Natural killer cell (primary cell): Measurements from ENCODE around the gene OR4B1. TPM values are rescaled to one million over a fixed set of nuclear protein-coding genes. Genes with fewer than 3 reads are reported as not detected.
"Not testable (repeated sequence)": the region's sequence is repeated elsewhere in the genome, so short reads cannot be mapped to it uniquely, and the experiment has no call there.

Source experiments
- ATAC-seq, 3 donors: fragments of 150-1000 bp in 2 of 3; fragments of 200-7000 bp in 1 of 3; cut with Tn5 transposase; 1 replicate in 1 of 3; 2 replicates in 2 of 3; pipeline ENCODE4 v1.10.0; 2021; ENCODE audit warnings: mild to moderate bottlenecking in 2 of 3, moderate library complexity in 2 of 3
- DNase-seq, 2 donors: peaks; one replicate each; pipeline versions ENCODE4 v3.0.0 to v3.0.0-alpha.2; 2013 to 2021; ENCODE audit warnings: mixed read lengths in 1 of 2
- H3K27ac ChIP-seq: one replicate; pipeline ENCODE4 v1.5.1; 2013; ENCODE audit warnings: mild to moderate bottlenecking, low read length
- H3K27me3 ChIP-seq: one replicate; pipeline ENCODE4 v1.6.1; 2013; ENCODE audit warnings: low read length; ENCODE audit not compliant: control insufficient read depth, insufficient read depth
- H3K36me3 ChIP-seq: one replicate; pipeline ENCODE4 v1.6.1; 2013; ENCODE audit warnings: low read length; ENCODE audit not compliant: control insufficient read depth, insufficient read depth
- H3K4me1 ChIP-seq: one replicate; pipeline ENCODE4 v1.6.1; 2013; ENCODE audit warnings: low read length; ENCODE audit not compliant: control insufficient read depth, insufficient read depth
- H3K4me3 ChIP-seq: one replicate; pipeline ENCODE4 v1.5.1; 2013; ENCODE audit warnings: low read length
- H3K9me3 ChIP-seq: one replicate; pipeline ENCODE4 v1.6.1; 2013; ENCODE audit warnings: low read length; ENCODE audit not compliant: control insufficient read depth, insufficient read depth
- H3K27ac Mint-ChIP-seq, 2 donors: one replicate each; pipeline ENCODE4 v1.8.0; 2022; ENCODE audit warnings: mild to moderate bottlenecking in 2 of 2, mixed read lengths in 2 of 2, moderate library complexity in 1 of 2
- H3K27me3 Mint-ChIP-seq, 2 donors: one replicate each; pipeline ENCODE4 v1.8.0; 2022; ENCODE audit warnings: low read depth in 2 of 2, mixed read lengths in 2 of 2
- H3K36me3 Mint-ChIP-seq: one replicate; pipeline ENCODE4 v1.8.0; 2022; ENCODE audit warnings: mixed read lengths
- H3K4me1 Mint-ChIP-seq, 2 donors: one replicate each; pipeline ENCODE4 v1.8.0; 2022; ENCODE audit warnings: mixed read lengths in 2 of 2
- H3K4me3 Mint-ChIP-seq: one replicate; pipeline ENCODE4 v1.8.0; 2022; ENCODE audit warnings: mild to moderate bottlenecking, moderate library complexity, mixed read lengths
- H3K9me3 Mint-ChIP-seq, 2 donors: one replicate each; pipeline ENCODE4 v1.8.0; 2022; ENCODE audit warnings: mixed read lengths in 2 of 2
- WGBS: methylation state at CpG from one replicate; pipeline ENCODE4 v1.1.7; 2013; ENCODE audit warnings: missing lambda C conversion rate; ENCODE audit not compliant: insufficient coverage; 5-methylcytosine and 5-hydroxymethylcytosine counted together
- intact Hi-C: fragments of 100-400 bp; cut with micrococcal nuclease; formaldehyde crosslinking; loops from one replicate; pipeline ENCODE4 v1.14.2; 2022
- total RNA-seq, 4 donors: library from RNA; stranded (reverse); fragments of 120-200 nt in 1 of 4; gene quantifications; one replicate each; pipeline versions ENCODE4 v1.2.3 to v1.2.4, GENCODE V29; 2013 to 2022
- TF ChIP-seq, protein P1 (sequence below): fragments of 200-600 bp; IDR thresholded peaks from one replicate; pipeline ENCODE4 v1.8.0; 2022; ENCODE audit warnings: antibody characterized with exemption

OR4B1 gene
- total RNA-seq, 3 donors from 2014 or later (not counting 1 experiment from before 2014, with no cell fraction given), result not detected

GRCh38 chr11:48177661-48178060 lies 38.9 kb upstream of the OR4B1 start:
- H3K27me3 Mint-ChIP-seq, result peaks cover 0 to 6% of the 10 kb centered on the region in 2 donors
- Histone ChIP-seq H3K9me3 (no peaks in the 10 kb centered on the region), H3K4me3 (no peak overlapping the region), H3K36me3 (no peaks in the 10 kb centered on the region), H3K4me1 (no peaks in the 10 kb centered on the region), H3K27me3 (no peaks in the 10 kb centered on the region), H3K27ac (no peak overlapping the region)
- ATAC-seq (no peak), DNase-seq (no peak)
- H3K36me3 Mint-ChIP-seq, result no peaks in the 10 kb centered on the region
- no peaks in the 10 kb centered on the region for H3K9me3 Mint-ChIP-seq
- H3K4me1 Mint-ChIP-seq, result peaks cover 0 to 5% of the 10 kb centered on the region in 2 donors
- no peak overlapping the region for H3K27ac Mint-ChIP-seq
- H3K4me3 Mint-ChIP-seq, result no peak overlapping the region
- intact Hi-C loops, result no loop called here
- WGBS, result 95% methylated on average over 1 of the region's 4 CpGs
- TF ChIP-seq, protein P1, sequence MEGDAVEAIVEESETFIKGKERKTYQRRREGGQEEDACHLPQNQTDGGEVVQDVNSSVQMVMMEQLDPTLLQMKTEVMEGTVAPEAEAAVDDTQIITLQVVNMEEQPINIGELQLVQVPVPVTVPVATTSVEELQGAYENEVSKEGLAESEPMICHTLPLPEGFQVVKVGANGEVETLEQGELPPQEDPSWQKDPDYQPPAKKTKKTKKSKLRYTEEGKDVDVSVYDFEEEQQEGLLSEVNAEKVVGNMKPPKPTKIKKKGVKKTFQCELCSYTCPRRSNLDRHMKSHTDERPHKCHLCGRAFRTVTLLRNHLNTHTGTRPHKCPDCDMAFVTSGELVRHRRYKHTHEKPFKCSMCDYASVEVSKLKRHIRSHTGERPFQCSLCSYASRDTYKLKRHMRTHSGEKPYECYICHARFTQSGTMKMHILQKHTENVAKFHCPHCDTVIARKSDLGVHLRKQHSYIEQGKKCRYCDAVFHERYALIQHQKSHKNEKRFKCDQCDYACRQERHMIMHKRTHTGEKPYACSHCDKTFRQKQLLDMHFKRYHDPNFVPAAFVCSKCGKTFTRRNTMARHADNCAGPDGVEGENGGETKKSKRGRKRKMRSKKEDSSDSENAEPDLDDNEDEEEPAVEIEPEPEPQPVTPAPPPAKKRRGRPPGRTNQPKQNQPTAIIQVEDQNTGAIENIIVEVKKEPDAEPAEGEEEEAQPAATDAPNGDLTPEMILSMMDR, result no peak

DNA sequence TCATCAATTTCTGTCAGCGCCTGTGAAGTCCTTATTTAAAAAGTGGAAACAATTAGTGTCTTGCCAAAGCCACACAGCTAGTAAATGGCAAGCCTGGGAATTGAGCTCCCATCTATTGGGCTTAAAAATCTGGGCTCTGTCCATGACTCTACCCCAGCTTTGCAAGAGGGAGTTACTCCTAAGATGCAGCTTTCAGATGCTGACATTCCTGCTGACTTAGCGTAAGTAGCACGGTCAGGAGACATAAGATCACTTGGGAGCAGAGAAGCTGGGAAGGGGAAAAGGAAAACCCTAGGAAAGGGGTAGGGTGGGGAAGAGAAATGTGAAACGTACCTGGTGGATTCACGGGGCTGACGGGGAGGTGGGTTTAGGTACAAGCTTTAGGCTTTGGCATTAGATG lies 36.0 kb upstream of the OR4B1 start:
- Histone ChIP-seq H3K9me3 (no peaks in the 10 kb centered on the region), H3K4me1 (no peaks in the 10 kb centered on the region), H3K27ac (no peak overlapping the region), H3K27me3 (no peaks in the 10 kb centered on the region), H3K4me3 (no peak overlapping the region), H3K36me3 (no peaks in the 10 kb centered on the region)
- Mint-ChIP-seq H3K27me3 (peaks cover 0 to 6% of the 10 kb centered on the region in 2 donors), H3K4me1 (no peaks in the 10 kb centered on the region), H3K36me3 (no peaks in the 10 kb centered on the region), H3K9me3 (no peaks in the 10 kb centered on the region), H3K27ac (no peak overlapping the region), H3K4me3 (no peak overlapping the region)
- WGBS, result 87% methylated on average over 6 of the region's 6 CpGs
- TF ChIP-seq, protein P1, result no peak
- no peak for ATAC-seq
- intact Hi-C loops, result no loop called here
- no peak for DNase-seq

GRCh38 chr11:48182860-48183526 lies 33.6 kb upstream of the OR4B1 start:
- Histone ChIP-seq H3K36me3 (no peaks in the 10 kb centered on the region), H3K27me3 (no peaks in the 10 kb centered on the region), H3K4me1 (no peaks in the 10 kb centered on the region), H3K4me3 (no peak overlapping the region), H3K9me3 (no peaks in the 10 kb centered on the region), H3K27ac (no peak overlapping the region)
- no peak for ATAC-seq
- Mint-ChIP-seq H3K27ac (no peak overlapping the region), H3K4me1 (no peaks in the 10 kb centered on the region), H3K27me3 (peaks cover 0 to 6% of the 10 kb centered on the region in 2 donors), H3K9me3 (no peaks in the 10 kb centered on the region), H3K4me3 (no peak overlapping the region), H3K36me3 (no peaks in the 10 kb centered on the region)
- TF ChIP-seq, protein P1, result no peak
- intact Hi-C loops, result no loop called here
- WGBS, result 82% methylated on average over 4 of the region's 4 CpGs
- DNase-seq, result no peak

GRCh38 chr11:48184452-48184851 lies 32.2 kb upstream of the OR4B1 start:
- intact Hi-C loops, result no loop called here
- Histone ChIP-seq H3K36me3 (no peaks in the 10 kb centered on the region), H3K4me3 (no peak overlapping the region), H3K27me3 (no peaks in the 10 kb centered on the region), H3K9me3 (no peaks in the 10 kb centered on the region), H3K4me1 (no peaks in the 10 kb centered on the region), H3K27ac (no peak overlapping the region)
- no peaks in the 10 kb centered on the region for H3K4me1 Mint-ChIP-seq
- no peak for ATAC-seq
- TF ChIP-seq, protein P1, result no peak
- H3K27ac Mint-ChIP-seq, result no peak overlapping the region
- H3K36me3 Mint-ChIP-seq, result no peaks in the 10 kb centered on the region
- no peak overlapping the region for H3K4me3 Mint-ChIP-seq
- DNase-seq, result no peak
- H3K9me3 Mint-ChIP-seq, result no peaks in the 10 kb centered on the region
- peaks cover 5 to 6% of the 10 kb centered on the region in 2 donors for H3K27me3 Mint-ChIP-seq

DNA sequence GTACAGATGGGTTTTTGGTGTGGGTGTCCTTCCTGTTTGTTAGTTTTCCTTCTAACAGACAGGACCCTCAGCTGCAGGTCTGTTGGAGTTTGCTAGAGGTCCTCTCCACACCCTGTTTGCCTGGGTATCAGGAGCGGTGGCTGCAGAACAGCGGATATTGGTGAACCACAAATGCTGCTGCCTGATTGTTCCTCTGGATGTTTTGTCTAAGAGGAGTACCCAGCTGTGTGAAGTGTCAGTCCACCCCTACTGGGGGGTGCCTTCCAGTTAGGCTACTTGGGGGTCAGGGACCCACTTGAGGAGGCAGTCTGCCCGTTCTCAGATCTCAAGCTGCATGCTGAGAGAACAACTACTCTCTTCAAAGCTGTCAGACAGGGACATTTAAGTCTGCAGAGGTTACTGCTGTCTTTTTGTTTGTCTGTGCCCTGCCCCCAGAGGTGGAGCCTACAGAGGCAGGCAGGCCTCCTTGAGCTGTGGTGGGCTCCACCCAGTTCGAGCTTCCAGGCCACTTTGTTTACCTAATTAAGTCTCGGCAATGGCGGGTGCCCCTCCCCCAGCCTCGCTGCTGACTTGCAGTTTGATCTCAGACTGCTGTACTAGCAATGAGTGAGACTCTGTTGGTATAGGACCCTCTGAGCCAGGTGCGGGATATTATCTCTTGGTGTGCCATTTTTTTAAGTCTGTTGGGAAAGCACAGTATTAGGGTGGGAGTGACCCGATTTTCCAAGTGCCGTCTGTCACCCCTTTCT lies 25.5 kb upstream of the OR4B1 start:
- H3K36me3 ChIP-seq, H3K27ac Mint-ChIP-seq, H3K4me1 ChIP-seq, H3K27me3 ChIP-seq, H3K9me3 ChIP-seq, H3K36me3 Mint-ChIP-seq, H3K27ac ChIP-seq, ATAC-seq, H3K4me1 Mint-ChIP-seq, H3K9me3 Mint-ChIP-seq, H3K4me3 ChIP-seq, H3K4me3 Mint-ChIP-seq, intact Hi-C loops: not testable (repeated sequence)
- WGBS, result 77% methylated on average over 10 of the region's 10 CpGs
- peak in 1 of 2 donors; percentile 18 for DNase-seq
- peaks cover 15 to 19% of the 10 kb centered on the region in 2 donors for H3K27me3 Mint-ChIP-seq
